ENCODE results near the gene CFAP54.

CFAP54 gene

GRCh38 chr12:96883571-96883970 lies 394.2 kb downstream of the CFAP54 start:
- no peak for DNase-seq (ENCODE audit: low read depth in 2 of 3, low spot score in 1 of 3)

- DNase-seq (ENCODE audit: low read depth in 2 of 3, low spot score in 1 of 3): no peak
Measured at GRCh38 chr12:96886998-96887677, 397.8 kb downstream of the CFAP54 start.

- DNase-seq (ENCODE audit: low read depth in 2 of 3, low spot score in 1 of 3): no peak
Measured at GRCh38 chr12:96889273-96889933, 400.0 kb downstream of the CFAP54 start.

GRCh38 chr12:96890331-96890730 lies 401.0 kb downstream of the CFAP54 start:
- DNase-seq (ENCODE audit: low read depth in 2 of 3, low spot score in 1 of 3): no peak

- no peak for DNase-seq (ENCODE audit: low read depth in 2 of 3, low spot score in 1 of 3)
Measured at GRCh38 chr12:96892104-96892503, 402.7 kb downstream of the CFAP54 start.

GRCh38 chr12:96897421-96897820 lies 408.0 kb downstream of the CFAP54 start:
- no peak for DNase-seq (ENCODE audit: low read depth in 2 of 3, low spot score in 1 of 3)

- no peak for DNase-seq (ENCODE audit: low read depth in 2 of 3, low spot score in 1 of 3)
Measured at GRCh38 chr12:96901175-96901574, 411.8 kb downstream of the CFAP54 start.

- no peak for DNase-seq (ENCODE audit: low read depth in 2 of 3, low spot score in 1 of 3)
Measured at GRCh38 chr12:96902076-96902475, 412.7 kb downstream of the CFAP54 start.

- no peak for DNase-seq (ENCODE audit: low read depth in 2 of 3, low spot score in 1 of 3)
Measured at GRCh38 chr12:96906498-96906848, 417.1 kb downstream of the CFAP54 start.

- DNase-seq (ENCODE audit: low read depth in 2 of 3, low spot score in 1 of 3): peak; percentile 67 to 81 (median 73)
Measured at GRCh38 chr12:96906849-96907670, 417.7 kb downstream of the CFAP54 start, which contains the start of gene NEDD1. Gene NEDD1, plus strand, starts transcription at chr12:96907257. Its CDS starts 2,503 bp downstream, at chr12:96909760.

- no peak for DNase-seq (ENCODE audit: low read depth in 2 of 3, low spot score in 1 of 3)
Measured at GRCh38 chr12:96907671-96908422, 418.5 kb downstream of the CFAP54 start.

GRCh38 chr12:96908423-96908675 lies 419.0 kb downstream of the CFAP54 start:
- DNase-seq (ENCODE audit: low read depth in 2 of 3, low spot score in 1 of 3): no peak

GRCh38 chr12:96912261-96912660 lies 422.9 kb downstream of the CFAP54 start:
- no peak for DNase-seq (ENCODE audit: low read depth in 2 of 3, low spot score in 1 of 3)

- no peak for DNase-seq (ENCODE audit: low read depth in 2 of 3, low spot score in 1 of 3)
Measured at GRCh38 chr12:96912943-96913342, 423.6 kb downstream of the CFAP54 start.

- DNase-seq (ENCODE audit: low read depth in 2 of 3, low spot score in 1 of 3): no peak
Measured at GRCh38 chr12:96919510-96920210, 430.3 kb downstream of the CFAP54 start.

All from stimulated activated CD4-positive, alpha-beta T cell treated with anti-CD3 and anti-CD28 coated beads, Interleukin-12 subunit alpha, Interleukin-12 subunit beta, amount 100 ng/mL, for 48 hours (primary cell).